Measurements from ENCODE around the gene CDK18. TPM values are rescaled to one million over a fixed set of nuclear protein-coding genes. Genes with fewer than 3 reads are reported as not detected.

CDK18 gene
- total RNA-seq, 1 donor from 2014 or later = 179 TPM

DNA sequence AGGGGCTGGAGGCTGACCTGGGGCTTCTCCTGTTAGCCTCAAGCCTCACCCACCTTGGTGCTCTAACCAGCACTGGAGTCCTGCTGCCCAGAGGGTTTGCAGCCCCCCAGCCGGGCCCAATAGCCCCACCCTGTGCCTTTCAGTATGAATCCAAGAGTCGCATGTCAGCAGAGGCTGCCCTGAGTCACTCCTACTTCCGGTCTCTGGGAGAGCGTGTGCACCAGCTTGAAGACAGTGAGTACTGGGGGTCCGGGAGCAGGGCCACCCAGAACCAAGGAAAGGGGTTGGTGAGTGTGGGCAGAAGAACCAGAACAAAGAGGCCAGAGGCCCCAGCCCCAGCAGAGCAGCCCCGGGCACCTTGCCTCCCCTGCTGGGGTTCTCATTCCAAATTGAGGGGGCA lies 25.6 kb downstream of the CDK18 start:
- intact Hi-C loops (cut with micrococcal nuclease) = no loop called here
- H3K9me3 ChIP-seq (replicated peaks) = no peaks in the 10 kb centered on the region
- H3K27me3 ChIP-seq (ENCODE audit: low read depth) = no peaks in the 10 kb centered on the region
- no peak for DNase-seq
- no peak overlapping the region for H3K4me3 ChIP-seq
- TF ChIP-seq CTCF (IDR thresholded peaks at IDR 0.05; ENCODE audit: borderline replicate concordance) = no peak
- no peak overlapping the region for H3K27ac ChIP-seq (replicated peaks)
- peaks cover 33% of the 10 kb centered on the region for H3K4me1 ChIP-seq
- H3K36me3 ChIP-seq = peaks cover 42% of the 10 kb centered on the region

- no peak for DNase-seq
- Histone ChIP-seq H3K4me1 (peaks cover 22% of the 10 kb centered on the region), H3K36me3 (peaks cover 39% of the 10 kb centered on the region), H3K27me3 (ENCODE audit: low read depth) (no peaks in the 10 kb centered on the region), H3K27ac (replicated peaks) (no peak overlapping the region), H3K4me3 (no peak overlapping the region), H3K9me3 (replicated peaks) (no peaks in the 10 kb centered on the region)
- intact Hi-C loops (cut with micrococcal nuclease) = no loop called here
- TF ChIP-seq CTCF (IDR thresholded peaks at IDR 0.05; ENCODE audit: borderline replicate concordance) = no peak
Measured at GRCh38 chr1:205531191-205532025, 26.9 kb downstream of the CDK18 start.

DNA sequence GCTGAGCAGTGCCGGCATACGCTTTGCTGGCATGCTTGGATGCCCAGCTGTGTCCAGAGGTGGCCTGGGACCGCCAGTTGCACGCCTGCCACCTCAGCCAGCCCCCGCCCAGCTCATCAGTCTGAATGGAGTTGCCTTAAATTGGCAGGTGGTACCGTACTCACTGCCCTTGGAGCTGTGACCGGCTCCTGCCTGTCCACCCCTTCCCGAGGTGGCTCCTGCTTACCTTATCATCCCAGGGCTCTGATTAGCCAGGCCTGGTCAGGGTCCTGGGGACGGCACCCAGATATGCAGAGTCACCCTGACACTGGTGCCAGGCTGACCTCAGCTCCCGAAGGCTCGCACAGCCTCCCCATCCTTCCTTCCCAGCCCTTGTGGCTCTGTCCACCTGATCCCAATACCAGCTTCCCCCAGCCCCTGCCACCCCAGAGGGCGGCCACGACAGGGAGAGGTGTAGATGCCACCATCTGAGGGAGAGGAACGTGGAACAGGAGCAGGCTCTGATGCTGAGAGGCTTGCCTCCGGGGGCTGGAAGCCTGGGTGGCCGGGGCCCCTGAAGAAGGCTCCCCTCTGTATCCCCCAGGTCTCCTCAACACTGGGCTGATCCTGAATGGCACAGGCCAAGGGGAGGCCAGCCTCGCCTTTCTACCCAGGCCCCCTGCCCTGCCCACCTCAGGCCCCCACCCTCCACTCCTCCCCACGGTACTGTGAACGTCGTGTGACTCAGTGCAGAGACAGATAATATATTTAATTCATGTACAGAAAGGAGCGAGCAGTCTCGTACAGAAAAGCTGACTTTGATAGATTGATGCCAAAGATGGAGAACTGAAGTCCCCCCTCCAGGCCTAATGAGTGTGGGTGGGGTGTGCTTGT lies 27.8 kb downstream of the CDK18 start:
- intact Hi-C loops (cut with micrococcal nuclease) = no loop called here
- no peak for TF ChIP-seq CTCF (IDR thresholded peaks at IDR 0.05; ENCODE audit: borderline replicate concordance)
- Histone ChIP-seq H3K27me3 (ENCODE audit: low read depth) (no peaks in the 10 kb centered on the region), H3K4me3 (no peak overlapping the region), H3K36me3 (peaks cover 34% of the 10 kb centered on the region), H3K9me3 (replicated peaks) (no peaks in the 10 kb centered on the region), H3K27ac (replicated peaks) (no peak overlapping the region), H3K4me1 (peaks cover 22% of the 10 kb centered on the region)
- no peak for DNase-seq

GRCh38 chr1:205532996-205533735 lies 28.7 kb downstream of the CDK18 start:
- TF ChIP-seq CTCF (IDR thresholded peaks at IDR 0.05; ENCODE audit: borderline replicate concordance) = no peak
- DNase-seq = no peak
- Histone ChIP-seq H3K9me3 (replicated peaks) (no peaks in the 10 kb centered on the region), H3K27me3 (ENCODE audit: low read depth) (no peaks in the 10 kb centered on the region), H3K36me3 (peaks cover 34% of the 10 kb centered on the region), H3K4me3 (no peak overlapping the region), H3K4me1 (peaks cover 31% of the 10 kb centered on the region), H3K27ac (replicated peaks) (no peak overlapping the region)
- intact Hi-C loops (cut with micrococcal nuclease) = no loop called here

DNA sequence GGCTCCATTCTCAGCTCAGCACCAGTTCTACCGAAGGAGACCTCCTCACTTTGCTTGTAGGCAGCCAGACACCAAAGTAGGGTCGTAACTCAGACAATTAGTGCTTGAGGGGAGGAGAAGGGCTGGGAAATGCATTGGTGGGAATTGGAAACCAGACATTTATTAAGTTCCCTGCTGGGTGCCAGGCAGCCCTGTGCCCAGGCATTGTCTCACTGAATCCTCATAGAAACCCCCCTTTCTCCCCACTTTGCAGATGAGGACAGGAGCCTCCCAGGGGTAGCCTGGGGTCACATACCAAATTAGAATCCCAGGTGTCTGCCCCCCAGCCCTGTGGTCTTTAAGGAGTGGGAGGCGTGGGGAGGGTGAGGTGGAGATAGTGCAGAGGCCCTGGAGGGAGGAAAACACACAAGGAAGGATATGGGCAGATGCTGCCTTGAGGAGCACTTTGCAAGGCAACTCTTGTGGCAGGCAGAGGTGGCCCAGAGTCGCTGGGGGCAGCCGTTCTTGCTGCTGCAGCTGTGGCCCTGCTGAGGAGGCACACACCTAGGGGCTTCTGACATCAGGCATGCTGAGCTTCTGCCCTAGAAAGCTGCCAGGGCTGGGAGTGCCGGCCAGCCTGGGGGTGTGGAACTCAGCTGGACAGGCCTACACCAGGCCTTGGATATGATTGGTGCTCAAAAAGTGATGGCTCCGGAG lies 29.4 kb downstream of the CDK18 start:
- Histone ChIP-seq H3K27ac (replicated peaks) (no peak overlapping the region), H3K36me3 (peaks cover 32% of the 10 kb centered on the region), H3K4me1 (peaks cover 33% of the 10 kb centered on the region), H3K9me3 (replicated peaks) (no peaks in the 10 kb centered on the region), H3K27me3 (ENCODE audit: low read depth) (no peaks in the 10 kb centered on the region), H3K4me3 (no peak overlapping the region)
- intact Hi-C loops (cut with micrococcal nuclease) = no loop called here
- no peak for DNase-seq
- TF ChIP-seq CTCF (IDR thresholded peaks at IDR 0.05; ENCODE audit: borderline replicate concordance) = no peak
